Activated CD4-positive, alpha-beta T cell treated with anti-CD3 and anti-CD28 coated beads for 36 hours (primary cell): ENCODE data around the gene RHOV. TPM values are rescaled to one million over a fixed set of nuclear protein-coding genes. Genes with fewer than 3 reads are reported as not detected.

ENCODE experiments used
- ATAC-seq: fragments of 200-7000 bp; cut with Tn5 transposase; one replicate; pipeline ENCODE4 v1.10.0; 2021; ENCODE audit warnings: mild to moderate bottlenecking, moderate library complexity
- CTCF ChIA-PET: fragments of 350-600 bp; sonication (Branson Sonifier 250); formaldehyde crosslinking; loops from one replicate; lab custom pipeline; 2021; ENCODE audit warnings: antibody characterized with exemption; lab: Charles Lee
- POLR2A ChIA-PET: fragments of 350-600 bp; sonication (Branson Sonifier 250); formaldehyde crosslinking; loops from one replicate; lab custom pipeline; 2021; ENCODE audit warnings: antibody characterized with exemption, inconsistent platforms; lab: Charles Lee
- DNase-seq: peaks from one replicate; pipeline ENCODE4 v3.0.0-alpha.2; 2020
- H3K27ac Mint-ChIP-seq: one replicate; pipeline ENCODE4 v1.8.0; 2021; ENCODE audit warnings: mixed read lengths
- H3K27me3 Mint-ChIP-seq: one replicate; pipeline ENCODE4 v1.8.0; 2021; ENCODE audit warnings: mixed read lengths
- H3K36me3 Mint-ChIP-seq: one replicate; pipeline ENCODE4 v1.8.0; 2021; ENCODE audit warnings: low read depth, mixed read lengths
- H3K4me1 Mint-ChIP-seq: one replicate; pipeline ENCODE4 v1.8.0; 2021; ENCODE audit warnings: mixed read lengths
- H3K4me3 Mint-ChIP-seq: one replicate; pipeline ENCODE4 v1.8.0; 2021; ENCODE audit warnings: mild to moderate bottlenecking, moderate library complexity, mixed read lengths
- H3K9me3 Mint-ChIP-seq: one replicate; pipeline ENCODE4 v1.8.0; 2021; ENCODE audit warnings: low read depth, mixed read lengths
- intact Hi-C, 2 experiments: fragments of 100-400 bp; cut with DNase I in 1 of 2; cut with micrococcal nuclease in 1 of 2; formaldehyde crosslinking; loops; one replicate each; pipeline versions ENCODE4 v1.14.2 to v1.15.1; 2022 to 2024; cut with DNase I, micrococcal nuclease
- total RNA-seq, 2 experiments: library from RNA; stranded (reverse); gene quantifications; one replicate each; pipeline ENCODE4 v1.2.3, GENCODE V29; 2021

The RHOV gene
- total RNA-seq, 2 experiments from 2014 or later: 0.25 to 0.41 TPM

- Mint-ChIP-seq H3K36me3 (peaks cover 26% of the 10 kb centered on the region), H3K9me3 (no peaks in the 10 kb centered on the region), H3K4me3 (no peak overlapping the region), H3K27me3 (no peaks in the 10 kb centered on the region), H3K27ac (no peak overlapping the region), H3K4me1 (peaks cover 23% of the 10 kb centered on the region)
- ATAC-seq (no peak), DNase-seq (peak; percentile 24)
- CTCF ChIA-PET: interaction anchor here (0.5 to 10.6 kb wide), 27 partner anchors 8 to 604 kb away, joined by 3 to 98 read pairs (median 4); partner anchors contain the start of genes CHAC1, DLL4, RAD51 and RHOV
- POLR2A ChIA-PET: interaction anchor here (0.7 to 1.5 kb wide), 3 partner anchors 8 to 1034 kb away, joined by 3 to 5 read pairs (median 4); partner anchors contain the start of gene VPS18
- intact Hi-C loops: loop anchor here (5.0 to 10.0 kb wide), 3 partner anchors 214 to 512 kb away; partner anchors contain the start of genes INO80 (in 1 of the 2), NUSAP1 (in 1 of the 2), OIP5 (in 1 of the 2) and RTF1 (in 1 of the 2)
Observed at GRCh38 chr15:40902605-40903561, 28.8 kb upstream of the RHOV start.

- CTCF ChIA-PET: interaction anchor here (0.6 to 8.0 kb wide), 3 partner anchors 42 to 215 kb away, joined by 3 to 268 read pairs (median 3); partner anchors contain the start of gene CHAC1
- Mint-ChIP-seq H3K27me3 (no peaks in the 10 kb centered on the region), H3K4me1 (peaks cover 16% of the 10 kb centered on the region), H3K36me3 (peaks cover 32% of the 10 kb centered on the region), H3K9me3 (no peaks in the 10 kb centered on the region), H3K27ac (no peak overlapping the region), H3K4me3 (no peak overlapping the region)
- POLR2A ChIA-PET: no interaction called here
- ATAC-seq (no peak), DNase-seq (no peak)
- intact Hi-C loops: loop anchor here (5.0 to 10.0 kb wide), 3 partner anchors 216 to 514 kb away; partner anchors contain the start of genes INO80 (in 1 of the 2), NUSAP1 (in 1 of the 2), OIP5 (in 1 of the 2) and RTF1 (in 1 of the 2)
Observed at GRCh38 chr15:40901053-40901443, 27.0 kb upstream of the RHOV start.

- CTCF ChIA-PET: interaction anchor here (0.6 to 8.0 kb wide), 4 partner anchors 11 to 501 kb away, joined by 3 to 268 read pairs (median 4); partner anchors contain the start of gene CHAC1
- peaks cover 32% of the 10 kb centered on the region for H3K36me3 Mint-ChIP-seq
- no peak for DNase-seq
- POLR2A ChIA-PET: interaction anchor here (0.6 kb wide), 1 partner anchor 195 kb away, joined by 3 read pairs; no protein-coding TSS in a partner anchor
- H3K27ac Mint-ChIP-seq: no peak overlapping the region
- intact Hi-C loops: loop anchor here (5.0 to 10.0 kb wide), 3 partner anchors 217 to 514 kb away; partner anchors contain the start of genes INO80 (in 1 of the 2), NUSAP1 (in 1 of the 2), OIP5 (in 1 of the 2) and RTF1 (in 1 of the 2)
- no peaks in the 10 kb centered on the region for H3K27me3 Mint-ChIP-seq
- no peaks in the 10 kb centered on the region for H3K9me3 Mint-ChIP-seq
- no peak overlapping the region for H3K4me3 Mint-ChIP-seq
- H3K4me1 Mint-ChIP-seq: peaks cover 22% of the 10 kb centered on the region
- ATAC-seq: no peak
Observed at GRCh38 chr15:40900256-40901052, 26.4 kb upstream of the RHOV start.

GRCh38 chr15:40899536-40900207, 25.6 kb upstream of the RHOV start:
- ChIA-PET CTCF (interaction anchor here (1.7 to 8.0 kb wide), 3 partner anchors 12 to 41 kb away, joined by 5 to 268 read pairs (median 7); no protein-coding TSS in a partner anchor), POLR2A (no interaction called here)
- no peak overlapping the region for H3K27ac Mint-ChIP-seq
- H3K4me1 Mint-ChIP-seq: peaks cover 28% of the 10 kb centered on the region
- DNase-seq (no peak), ATAC-seq (no peak)
- peaks cover 32% of the 10 kb centered on the region for H3K36me3 Mint-ChIP-seq
- H3K4me3 Mint-ChIP-seq: no peak overlapping the region
- intact Hi-C loops: loop anchor here (5.0 to 10.0 kb wide), 4 partner anchors 155 to 515 kb away; partner anchors contain the start of genes INO80 (in 1 of the 2), NUSAP1 (in 1 of the 2), OIP5 (in 1 of the 2) and RTF1 (in 1 of the 2)
- no peaks in the 10 kb centered on the region for H3K27me3 Mint-ChIP-seq
- no peaks in the 10 kb centered on the region for H3K9me3 Mint-ChIP-seq

- Mint-ChIP-seq H3K4me3 (peak overlapping the region; percentile 88), H3K27me3 (no peaks in the 10 kb centered on the region), H3K36me3 (peaks cover 12% of the 10 kb centered on the region), H3K27ac (peak overlapping the region; percentile 86), H3K4me1 (peaks cover 29% of the 10 kb centered on the region), H3K9me3 (no peaks in the 10 kb centered on the region)
- ATAC-seq (peak; percentile 40), DNase-seq (peak; percentile 76)
- intact Hi-C loops: loop anchor here (1.0 to 10.0 kb wide), 19 partner anchors 16 to 598 kb away; partner anchors contain the start of genes DNAJC17 (in 2 of the 2), ZFYVE19 (in 2 of the 2), CHAC1 (in 1 of the 2) and CHP1 (in 1 of the 2)
- ChIA-PET CTCF (interaction anchor here (0.5 to 8.0 kb wide), 39 partner anchors 10 to 512 kb away, joined by 3 to 268 read pairs (median 5); partner anchors contain the start of genes C15orf62, CHAC1, DNAJC17 and RAD51), POLR2A (interaction anchor here (0.6 to 2.4 kb wide), 7 partner anchors 8 to 330 kb away, joined by 3 to 19 read pairs (median 4); partner anchors contain the start of genes CCDC32 and RAD51)
Observed at GRCh38 chr15:40894681-40895448, 20.8 kb upstream of the RHOV start.

GRCh38 chr15:40893733-40894680, 20.0 kb upstream of the RHOV start, which contains the start of gene VPS18:
Gene VPS18, plus strand, starts transcription at chr15:40894450. Its CDS starts 319 bp downstream, at chr15:40894769.
- CTCF ChIA-PET: interaction anchor here (0.5 to 8.0 kb wide), 39 partner anchors 9 to 710 kb away, joined by 3 to 268 read pairs (median 5); partner anchors contain the start of genes C15orf62, CHAC1, DNAJC17 and RAD51
- peak within 1 kb of the TSS; percentile 88 for H3K4me3 Mint-ChIP-seq
- POLR2A ChIA-PET: interaction anchor here (0.6 to 2.4 kb wide), 8 partner anchors 9 to 329 kb away, joined by 3 to 19 read pairs (median 4); partner anchors contain the start of genes CCDC32, RAD51 and SPINT1
- H3K4me1 Mint-ChIP-seq: peaks cover 29% of the 10 kb centered on the region
- H3K9me3 Mint-ChIP-seq: no peaks in the 10 kb centered on the region
- peak; percentile 100 for DNase-seq
- H3K27me3 Mint-ChIP-seq: no peaks in the 10 kb centered on the region
- peak; percentile 99 for ATAC-seq
- intact Hi-C loops: loop anchor here (1.0 to 10.0 kb wide), 19 partner anchors 15 to 599 kb away; partner anchors contain the start of genes DNAJC17 (in 2 of the 2), ZFYVE19 (in 2 of the 2), CHAC1 (in 1 of the 2) and CHP1 (in 1 of the 2)
- peaks cover 11% of the 10 kb centered on the region for H3K36me3 Mint-ChIP-seq
- peak within 1 kb of the TSS; percentile 86 for H3K27ac Mint-ChIP-seq

GRCh38 chr15:40893019-40893670, 19.1 kb upstream of the RHOV start:
- CTCF ChIA-PET: interaction anchor here (0.5 to 8.0 kb wide), 19 partner anchors 8 to 709 kb away, joined by 3 to 268 read pairs (median 10); partner anchors contain the start of genes C15orf62, RAD51 and RHOV
- H3K27ac Mint-ChIP-seq: peak overlapping the region; percentile 86
- no peak overlapping the region for H3K4me3 Mint-ChIP-seq
- DNase-seq (no peak), ATAC-seq (no peak)
- H3K27me3 Mint-ChIP-seq: no peaks in the 10 kb centered on the region
- peaks cover 29% of the 10 kb centered on the region for H3K4me1 Mint-ChIP-seq
- no peaks in the 10 kb centered on the region for H3K9me3 Mint-ChIP-seq
- intact Hi-C loops: loop anchor here in 1 of 2 experiments (10.0 kb wide), 1 partner anchor 148 kb away; no protein-coding TSS in a partner anchor
- H3K36me3 Mint-ChIP-seq: peaks cover 6% of the 10 kb centered on the region
- POLR2A ChIA-PET: interaction anchor here (0.8 to 2.4 kb wide), 2 partner anchors 34 to 35 kb away, joined by 4 to 19 read pairs; no protein-coding TSS in a partner anchor
